HCT116 (cell line): ENCODE measurements around the gene EIF4E1B. TPM values are rescaled to one million over a fixed set of nuclear protein-coding genes. Genes with fewer than 3 reads are reported as not detected.
A peak's percentile ranks its signal among the peaks of the same experiment; 100 is the strongest.

Experiments used
- ATAC-seq: fragments of 200-7000 bp; cut with Tn5 transposase; 2 replicates; pipeline ENCODE4 v1.9.1; 2020; ENCODE audit warnings: mild to moderate bottlenecking, moderate library complexity
- BruUV-seq: library from RNA; stranded (reverse); fragments of 400-500 nt; replicated peaks from 2 replicates; lab custom pipeline; 2021; lab: Mats Ljungman, UMichigan
- CTCF ChIA-PET: fragments of 300-600 bp; sonication (Branson Sonifier 250); formaldehyde crosslinking; loops from one replicate; lab custom pipeline; 2021; ENCODE audit warnings: antibody characterized with exemption; lab: Charles Lee
- POLR2A ChIA-PET: fragments of 300-600, 350-600 bp; sonication (Branson Sonifier 250); formaldehyde crosslinking; loops from one replicate; lab custom pipeline; 2021; ENCODE audit warnings: antibody characterized with exemption; lab: Charles Lee
- RAD21 ChIA-PET, 2 experiments: fragments of 300-600 bp; sonication (Branson Sonifier 250); formaldehyde crosslinking; loops; one replicate each; lab custom pipeline; 2023; ENCODE audit warnings: low total read pairs in 2 of 2; ENCODE audit not compliant: uncharacterized antibody in 2 of 2, unreplicated experiment in 2 of 2, low non-redundant PET in 1 of 2; lab: Charles Lee
- DNase-seq: peaks from one replicate; pipeline ENCODE4 v3.0.0-alpha.2; 2010; ENCODE audit warnings: low read depth, low spot score
- H2AFZ ChIP-seq: fragments of 200-600 bp; shearing (Covaris generic), sonication (generic); 2 replicates; pipeline ENCODE4 v1.6.1; 2017; ENCODE audit warnings: low read depth, mixed run types, mixed read lengths, antibody characterized with exemption, low read length; ENCODE audit not compliant: poor library complexity, severe bottlenecking
- H3K27ac ChIP-seq: 2 replicates; pipeline ENCODE4 v1.5.1; 2012; ENCODE audit warnings: low read depth, low read length
- H3K27me3 ChIP-seq: fragments of 200-600 bp; sonication (generic); 2 replicates; pipeline ENCODE4 v1.6.1; 2016; ENCODE audit warnings: mixed run types, low read length, mixed read lengths; ENCODE audit not compliant: insufficient read depth
- H3K36me3 ChIP-seq, 2 experiments: fragments of 200-500 bp in 1 of 2; fragments of 200-600 bp in 1 of 2; sonication (Bioruptor generic) in 1 of 2; sonication (generic) in 1 of 2; 2 replicates each; pipeline versions ENCODE4 v1.5.1 to v1.6.1; 2014 to 2016; ENCODE audit warnings: low read length in 2 of 2, inconsistent platforms in 1 of 2, mixed read lengths in 1 of 2, mixed run types in 1 of 2; ENCODE audit not compliant: insufficient read depth in 2 of 2, control insufficient read depth in 1 of 2
- H3K4me1 ChIP-seq, 2 experiments: fragments of 200-600 bp in 1 of 2; sonication (generic) in 1 of 2; 2 replicates each; pipeline versions ENCODE4 v1.5.1 to v1.6.1; 2012 to 2017; ENCODE audit warnings: low read length in 2 of 2, inconsistent platforms in 1 of 2, mild to moderate bottlenecking in 1 of 2, mixed read lengths in 1 of 2, mixed run types in 1 of 2, moderate library complexity in 1 of 2; ENCODE audit not compliant: insufficient read depth in 2 of 2, control insufficient read depth in 1 of 2
- H3K4me2 ChIP-seq: fragments of 200-600 bp; sonication (generic); 2 replicates; pipeline ENCODE4 v1.6.1; 2017; ENCODE audit warnings: mixed run types, low read length, mixed read lengths
- H3K4me3 ChIP-seq, 2 experiments: fragments of 200-600 bp in 1 of 2; sonication (generic) in 1 of 2; replicated peaks in 1 of 2; 2 replicates each; pipeline ENCODE4 v1.5.1; 2011 to 2016; ENCODE audit warnings: low read length in 2 of 2, control low read depth in 1 of 2, low read depth in 1 of 2, mild to moderate bottlenecking in 1 of 2, mixed read lengths in 1 of 2, mixed run types in 1 of 2
- H3K79me2 ChIP-seq: fragments of 200-600 bp; sonication (generic); 2 replicates; pipeline ENCODE4 v1.6.1; 2017; ENCODE audit warnings: mild to moderate bottlenecking, mixed run types, low read length, moderate library complexity, mixed read lengths; ENCODE audit not compliant: insufficient read depth
- H3K9ac ChIP-seq: fragments of 200-600 bp; sonication (generic); 2 replicates; pipeline ENCODE4 v1.6.1; 2016; ENCODE audit warnings: low read length, mixed read lengths
- H3K9me2 ChIP-seq: fragments of 200-600 bp; sonication (generic), shearing (Covaris generic); 2 replicates; pipeline ENCODE4 v1.6.1; 2017; ENCODE audit warnings: mixed run types, mild to moderate bottlenecking, moderate library complexity; ENCODE audit not compliant: insufficient read depth
- H3K9me3 ChIP-seq, 2 experiments: fragments of 200-500 bp in 1 of 2; fragments of 200-600 bp in 1 of 2; sonication (Bioruptor generic) in 1 of 2; sonication (generic) in 1 of 2; 2 replicates each; pipeline ENCODE4 v1.6.1; 2014 to 2017; ENCODE audit warnings: low read length in 2 of 2, mixed read lengths in 2 of 2, inconsistent platforms in 1 of 2, low read depth in 1 of 2, mild to moderate bottlenecking in 1 of 2, mixed run types in 1 of 2, moderate library complexity in 1 of 2; ENCODE audit not compliant: control insufficient read depth in 1 of 2, insufficient read depth in 1 of 2
- H4K20me1 ChIP-seq: fragments of 200-600 bp; sonication (generic), shearing (Covaris generic); 2 replicates; pipeline ENCODE4 v1.6.1; 2017; ENCODE audit warnings: mixed run types, mild to moderate bottlenecking, moderate library complexity; ENCODE audit not compliant: insufficient read depth
- ATF3 ChIP-seq: IDR thresholded peaks from 2 replicates; pipeline ENCODE4 v1.6.1; 2012
- CBX3 ChIP-seq: IDR thresholded peaks from 2 replicates; pipeline ENCODE4 v1.6.1; 2012; ENCODE audit warnings: low read depth
- EZH2 ChIP-seq: fragments of 200-600 bp; sonication (generic); IDR thresholded peaks from 2 replicates; pipeline ENCODE4 v1.6.1; 2017; ENCODE audit warnings: antibody characterized with exemption, mixed run types
- MAX ChIP-seq: IDR thresholded peaks from 2 replicates; pipeline ENCODE4 v1.6.1; 2012
- POLR2A ChIP-seq: IDR thresholded peaks from 2 replicates; pipeline ENCODE4 v1.7.0; 2011; ENCODE audit warnings: borderline replicate concordance; ENCODE audit not compliant: insufficient read depth, insufficient read length; ENCODE audit errors: extremely low read depth
- SRF ChIP-seq: IDR thresholded peaks from 2 replicates; pipeline ENCODE4 v1.6.1; 2012; ENCODE audit warnings: low read depth
- TCF7L2 ChIP-seq: IDR thresholded peaks from 2 replicates; pipeline ENCODE4 v1.7.0; 2011; ENCODE audit warnings: borderline replicate concordance, inconsistent platforms; ENCODE audit not compliant: insufficient read depth, insufficient read length; ENCODE audit errors: extremely low read depth
- YY1 ChIP-seq: IDR thresholded peaks from 2 replicates; pipeline ENCODE4 v1.6.1; 2011; ENCODE audit warnings: low read length, low read depth, moderate library complexity, mild to moderate bottlenecking; ENCODE audit not compliant: insufficient replicate concordance; ENCODE audit errors: extremely low read depth
- ZFX ChIP-seq: fragments of 450-650 bp; IDR thresholded peaks from 2 replicates; pipeline ENCODE4 v1.6.1; 2017
- intact Hi-C: fragments of 100-400 bp; cut with micrococcal nuclease; formaldehyde crosslinking; loops from 2 replicates; pipeline ENCODE4 v1.10.0; 2022
- total RNA-seq: library from RNA; stranded (reverse); gene quantifications from one replicate; pipeline ENCODE4 v1.2.1, GENCODE V29; 2021; ENCODE audit not compliant: unreplicated experiment
- TF ChIP-seq, protein P1 (sequence below), 3 experiments: fragments of 200-600 bp in 1 of 3; sonication (generic) in 1 of 3; IDR thresholded peaks in 2 of 3; conservative IDR thresholded peaks in 1 of 3; 2 replicates each; pipeline ENCODE4 v1.5.1; 2012 to 2017; ENCODE audit warnings: low read depth in 2 of 3, low read length in 2 of 3, antibody characterized with exemption in 1 of 3, borderline replicate concordance in 1 of 3, control low read depth in 1 of 3, mild to moderate bottlenecking in 1 of 3, mixed read lengths in 1 of 3, mixed run types in 1 of 3, moderate library complexity in 1 of 3; ENCODE audit not compliant: insufficient read depth in 1 of 3

The EIF4E1B gene
- total RNA-seq, 1 experiment from 2014 or later = 0.07 TPM

- Histone ChIP-seq H3K36me3 (no peaks in the 10 kb centered on the region), H3K79me2 (no peaks in the 10 kb centered on the region), H2AFZ (no peak overlapping the region), H3K9me2 (no peaks in the 10 kb centered on the region), H3K9me3 (no peaks in the 10 kb centered on the region), H4K20me1 (no peaks in the 10 kb centered on the region), H3K4me1 (no peaks in the 10 kb centered on the region), H3K4me3 (no peak overlapping the region), H3K9ac (no peak overlapping the region), H3K4me2 (no peak overlapping the region), H3K27ac (no peak overlapping the region), H3K27me3 (no peaks in the 10 kb centered on the region)
- ATAC-seq (no peak), DNase-seq (no peak)
- ChIA-PET POLR2A (no interaction called here), RAD21 (no interaction called here), CTCF (no interaction called here)
- BruUV-seq = no TSS peak
- intact Hi-C loops = no loop called here
- TF ChIP-seq, protein P1, sequence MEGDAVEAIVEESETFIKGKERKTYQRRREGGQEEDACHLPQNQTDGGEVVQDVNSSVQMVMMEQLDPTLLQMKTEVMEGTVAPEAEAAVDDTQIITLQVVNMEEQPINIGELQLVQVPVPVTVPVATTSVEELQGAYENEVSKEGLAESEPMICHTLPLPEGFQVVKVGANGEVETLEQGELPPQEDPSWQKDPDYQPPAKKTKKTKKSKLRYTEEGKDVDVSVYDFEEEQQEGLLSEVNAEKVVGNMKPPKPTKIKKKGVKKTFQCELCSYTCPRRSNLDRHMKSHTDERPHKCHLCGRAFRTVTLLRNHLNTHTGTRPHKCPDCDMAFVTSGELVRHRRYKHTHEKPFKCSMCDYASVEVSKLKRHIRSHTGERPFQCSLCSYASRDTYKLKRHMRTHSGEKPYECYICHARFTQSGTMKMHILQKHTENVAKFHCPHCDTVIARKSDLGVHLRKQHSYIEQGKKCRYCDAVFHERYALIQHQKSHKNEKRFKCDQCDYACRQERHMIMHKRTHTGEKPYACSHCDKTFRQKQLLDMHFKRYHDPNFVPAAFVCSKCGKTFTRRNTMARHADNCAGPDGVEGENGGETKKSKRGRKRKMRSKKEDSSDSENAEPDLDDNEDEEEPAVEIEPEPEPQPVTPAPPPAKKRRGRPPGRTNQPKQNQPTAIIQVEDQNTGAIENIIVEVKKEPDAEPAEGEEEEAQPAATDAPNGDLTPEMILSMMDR (IDR thresholded peaks at IDR 0.05 in 2 of 3, conservative IDR thresholded peaks at IDR 0.05 in 1 of 3; ENCODE audit: borderline replicate concordance in 1 of 3, insufficient read depth in 1 of 3, low read depth in 2 of 3, low read length in 2 of 3) = peak in 1 of 3 experiments; percentile 18; a peak in 1 of 6 replicates
- TF ChIP-seq ZFX = no peak
Observed at GRCh38 chr5:176667637-176668036, 37.2 kb downstream of the EIF4E1B start.

DNA sequence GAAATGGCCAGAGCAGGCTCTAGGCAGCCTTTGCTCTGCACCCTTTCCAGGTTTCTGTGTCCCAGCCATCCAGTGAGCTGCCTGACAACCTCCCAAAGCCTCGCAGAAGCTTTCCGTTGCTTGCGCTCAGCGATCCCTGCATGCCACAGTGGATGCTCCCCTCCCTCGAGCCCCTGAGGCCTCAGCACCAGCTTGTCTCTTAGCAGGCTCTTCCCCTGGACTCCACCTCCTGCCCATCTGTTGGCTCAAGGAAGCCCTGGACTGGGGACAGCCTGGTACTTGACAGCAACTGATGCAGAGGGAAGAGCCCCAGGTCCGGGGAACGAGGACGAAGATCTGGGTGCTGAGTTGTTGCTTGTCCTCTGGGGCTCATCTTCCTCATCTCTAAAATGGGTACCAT, 40.0 kb downstream of the EIF4E1B start:
- Histone ChIP-seq H3K27ac (no peak overlapping the region), H3K27me3 (no peaks in the 10 kb centered on the region), H3K4me3 (no peak overlapping the region), H3K79me2 (no peaks in the 10 kb centered on the region), H2AFZ (no peak overlapping the region)
- RAD21 ChIA-PET = no interaction called here
- TF ChIP-seq YY1 = no peak
- TF ChIP-seq, protein P1 (IDR thresholded peaks at IDR 0.05 in 2 of 3, conservative IDR thresholded peaks at IDR 0.05 in 1 of 3; ENCODE audit: borderline replicate concordance in 1 of 3, insufficient read depth in 1 of 3, low read depth in 2 of 3, low read length in 2 of 3) = no peak
- no peak for TF ChIP-seq CBX3
- TF ChIP-seq ZFX = no peak
- TF ChIP-seq TCF7L2 = no peak
- TF ChIP-seq ATF3 = no peak
- no peak for TF ChIP-seq SRF
- TF ChIP-seq EZH2 = no peak
- TF ChIP-seq POLR2A = no peak
- TF ChIP-seq MAX = no peak
- TF ChIP-seq, all 23 proteins: peak for 0
- Histone ChIP-seq H3K9me2 (no peaks in the 10 kb centered on the region), H3K9ac (no peak overlapping the region), H3K36me3 (no peaks in the 10 kb centered on the region), H4K20me1 (no peaks in the 10 kb centered on the region), H3K4me2 (no peak overlapping the region), H3K9me3 (no peaks in the 10 kb centered on the region), H3K4me1 (peaks cover 0 to 1% of the 10 kb centered on the region in 2 experiments; a peak in 2 of 4 replicates)
- no TSS peak for BruUV-seq
- ATAC-seq (no peak), DNase-seq (no peak)
- CTCF ChIA-PET = interaction anchor here (1.0 to 2.4 kb wide), 2 partner anchors 10 to 13 kb away, joined by 3 to 10 read pairs; no protein-coding TSS in a partner anchor
- POLR2A ChIA-PET = interaction anchor here (1.1 kb wide), 1 partner anchor 10 kb away, joined by 3 read pairs; no protein-coding TSS in a partner anchor
- intact Hi-C loops = no loop called here
